ENCODE data around the gene TPI1.

Gene TPI1

DNA sequence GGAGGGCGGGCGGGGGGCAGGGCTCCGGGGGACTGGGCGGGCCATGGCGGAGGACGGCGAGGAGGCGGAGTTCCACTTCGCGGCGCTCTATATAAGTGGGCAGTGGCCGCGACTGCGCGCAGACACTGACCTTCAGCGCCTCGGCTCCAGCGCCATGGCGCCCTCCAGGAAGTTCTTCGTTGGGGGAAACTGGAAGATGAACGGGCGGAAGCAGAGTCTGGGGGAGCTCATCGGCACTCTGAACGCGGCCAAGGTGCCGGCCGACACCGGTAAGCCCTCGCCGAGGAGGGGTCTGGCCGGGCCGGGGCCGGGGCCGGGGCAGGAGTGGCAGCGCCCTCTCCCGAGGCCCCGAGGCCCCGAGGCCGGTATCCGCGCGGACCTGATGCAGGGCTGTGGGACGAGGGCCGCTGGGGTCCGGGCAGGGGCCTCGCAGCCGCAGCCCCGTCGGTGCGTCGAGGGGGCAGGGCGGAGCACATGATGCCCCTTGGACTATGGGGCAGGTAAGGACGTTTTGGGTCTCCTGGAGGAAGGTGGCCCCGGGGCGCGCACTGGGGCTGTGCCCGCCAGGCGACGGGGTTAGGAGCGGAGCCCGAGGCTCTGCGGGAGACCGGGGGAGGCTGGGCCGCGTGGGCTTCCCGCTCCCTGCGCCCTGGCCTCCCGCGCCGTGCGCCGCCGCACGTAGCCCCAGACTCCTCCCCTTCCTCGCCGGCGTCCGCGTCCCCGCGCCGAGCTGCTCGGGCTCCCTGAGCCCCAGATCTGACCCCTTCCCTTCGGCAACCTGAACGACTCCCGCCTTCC lies at the start of gene TPI1:
Gene TPI1, plus strand, starts transcription at position 119 of the 798 bp plus-strand sequence. Its CDS starts 36 bp downstream, at position 155.
- DNase-seq: peak; percentile 67

DNA sequence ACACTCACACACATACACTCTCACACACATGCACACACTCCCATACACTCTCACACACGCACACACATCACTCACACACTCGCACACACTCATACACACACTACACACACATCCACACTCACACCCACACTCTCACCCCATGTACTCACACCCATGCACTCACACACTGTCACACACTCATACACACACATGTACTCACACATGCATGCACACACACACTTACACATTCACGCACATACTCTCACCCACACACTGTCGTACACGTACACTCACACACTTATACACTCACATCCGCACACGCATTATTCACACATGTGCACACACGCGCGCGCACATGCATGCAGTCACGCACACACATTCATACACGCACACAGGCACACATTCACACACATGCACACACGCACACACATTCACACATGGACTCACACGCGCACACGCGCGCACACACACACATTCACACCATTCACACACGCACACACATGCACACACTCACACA lies 49.6 kb upstream of the TPI1 start:
- no peak for DNase-seq

DNA sequence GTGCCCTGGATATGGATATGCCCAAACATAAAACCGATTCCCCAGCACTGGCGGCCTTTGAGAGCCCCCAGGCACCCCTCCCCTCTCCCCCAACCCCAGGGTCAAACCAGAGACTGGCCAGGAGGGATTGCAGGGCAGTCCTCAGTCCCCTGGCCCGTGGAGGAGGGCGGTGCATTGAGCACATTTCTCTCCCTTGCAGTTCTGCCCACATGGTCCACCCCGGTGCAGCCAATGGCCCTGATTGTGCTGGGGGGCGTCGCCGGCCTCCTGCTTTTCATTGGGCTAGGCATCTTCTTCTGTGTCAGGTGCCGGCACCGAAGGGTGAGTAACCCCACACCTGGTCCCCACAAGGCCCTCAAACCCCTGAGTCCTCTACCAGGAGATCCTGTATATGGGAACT lies 49.1 kb upstream of the TPI1 start:
- DNase-seq: no peak

GRCh38 chr12:6818645-6819044 lies 48.7 kb upstream of the TPI1 start:
- DNase-seq: no peak

DNA sequence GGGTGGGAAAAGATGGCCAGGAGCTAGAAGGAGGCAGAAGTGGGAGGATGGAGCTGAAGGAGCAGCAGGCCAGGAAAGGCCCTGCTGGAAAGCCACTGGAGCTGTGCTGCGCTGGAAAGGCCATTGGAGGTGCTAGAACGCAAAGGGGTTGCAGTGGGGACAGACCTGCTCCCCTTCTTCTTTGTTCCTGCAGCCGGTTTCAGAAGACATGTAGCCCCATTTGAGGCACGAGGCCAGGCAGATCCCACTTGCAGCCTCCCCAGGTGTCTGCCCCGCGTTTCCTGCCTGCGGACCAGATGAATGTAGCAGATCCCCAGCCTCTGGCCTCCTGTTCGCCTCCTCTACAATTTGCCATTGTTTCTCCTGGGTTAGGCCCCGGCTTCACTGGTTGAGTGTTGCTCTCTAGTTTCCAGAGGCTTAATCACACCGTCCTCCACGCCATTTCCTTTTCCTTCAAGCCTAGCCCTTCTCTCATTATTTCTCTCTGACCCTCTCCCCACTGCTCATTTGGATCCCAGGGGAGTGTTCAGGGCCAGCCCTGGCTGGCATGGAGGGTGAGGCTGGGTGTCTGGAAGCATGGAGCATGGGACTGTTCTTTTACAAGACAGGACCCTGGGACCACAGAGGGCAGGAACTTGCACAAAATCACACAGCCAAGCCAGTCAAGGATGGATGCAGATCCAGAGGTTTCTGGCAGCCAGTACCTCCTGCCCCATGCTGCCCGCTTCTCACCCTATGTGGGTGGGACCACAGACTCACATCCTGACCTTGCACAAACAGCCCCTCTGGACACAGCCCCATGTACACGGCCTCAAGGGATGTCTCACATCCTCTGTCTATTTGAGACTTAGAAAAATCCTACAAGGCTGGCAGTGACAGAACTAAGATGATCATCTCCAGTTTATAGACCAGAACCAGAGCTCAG lies 48.0 kb upstream of the TPI1 start:
- DNase-seq: no peak

GRCh38 chr12:6820166-6820565 lies 47.2 kb upstream of the TPI1 start:
- DNase-seq: no peak

DNA sequence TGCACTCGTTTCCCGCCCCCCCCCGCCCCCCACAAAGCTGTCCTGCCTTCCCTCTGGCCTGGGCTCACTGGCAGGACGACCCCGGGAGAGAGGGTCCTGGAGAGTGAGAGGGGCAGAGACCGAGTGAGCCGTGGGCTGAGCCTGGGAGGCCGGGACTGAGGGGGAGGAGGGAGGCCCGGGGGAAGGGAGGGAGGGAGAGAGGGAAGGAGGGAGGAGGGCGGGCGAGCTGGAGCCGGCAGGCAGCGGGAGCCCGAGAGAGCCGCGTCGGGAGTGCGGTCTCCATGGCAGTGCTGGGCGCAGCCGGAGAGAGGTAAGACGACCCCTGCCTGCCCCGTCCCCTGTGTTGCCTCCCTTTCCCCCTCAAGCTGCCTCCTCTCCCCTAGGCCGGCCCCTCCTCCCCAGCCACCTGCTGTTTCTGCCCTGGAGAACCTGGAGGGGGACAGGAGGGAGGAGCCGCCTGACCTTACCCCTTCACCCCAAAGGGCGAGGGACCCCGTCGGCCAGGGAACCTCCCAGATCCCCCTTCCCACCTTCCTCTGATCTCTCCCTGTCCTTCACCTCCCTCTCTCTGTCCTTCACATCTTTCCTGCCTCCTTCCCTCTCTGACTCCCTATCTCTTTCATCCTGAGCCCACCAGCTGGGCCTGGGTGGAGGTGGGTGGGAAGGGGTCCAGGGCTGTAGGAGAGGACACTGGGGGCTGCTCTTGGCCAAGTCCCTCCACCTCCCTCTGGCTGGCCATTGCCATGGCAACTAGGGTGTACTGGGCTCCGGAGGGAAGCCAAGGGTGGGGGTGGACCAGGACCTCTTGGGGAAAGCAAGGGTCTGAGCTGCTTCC lies 45.5 kb upstream of the TPI1 start, which contains the start of gene GPR162:
Gene GPR162, plus strand, starts transcription at position 231 of the 835 bp plus-strand sequence. CDS start 2,078 bp downstream, outside the sequence.
- DNase-seq: no peak

DNA sequence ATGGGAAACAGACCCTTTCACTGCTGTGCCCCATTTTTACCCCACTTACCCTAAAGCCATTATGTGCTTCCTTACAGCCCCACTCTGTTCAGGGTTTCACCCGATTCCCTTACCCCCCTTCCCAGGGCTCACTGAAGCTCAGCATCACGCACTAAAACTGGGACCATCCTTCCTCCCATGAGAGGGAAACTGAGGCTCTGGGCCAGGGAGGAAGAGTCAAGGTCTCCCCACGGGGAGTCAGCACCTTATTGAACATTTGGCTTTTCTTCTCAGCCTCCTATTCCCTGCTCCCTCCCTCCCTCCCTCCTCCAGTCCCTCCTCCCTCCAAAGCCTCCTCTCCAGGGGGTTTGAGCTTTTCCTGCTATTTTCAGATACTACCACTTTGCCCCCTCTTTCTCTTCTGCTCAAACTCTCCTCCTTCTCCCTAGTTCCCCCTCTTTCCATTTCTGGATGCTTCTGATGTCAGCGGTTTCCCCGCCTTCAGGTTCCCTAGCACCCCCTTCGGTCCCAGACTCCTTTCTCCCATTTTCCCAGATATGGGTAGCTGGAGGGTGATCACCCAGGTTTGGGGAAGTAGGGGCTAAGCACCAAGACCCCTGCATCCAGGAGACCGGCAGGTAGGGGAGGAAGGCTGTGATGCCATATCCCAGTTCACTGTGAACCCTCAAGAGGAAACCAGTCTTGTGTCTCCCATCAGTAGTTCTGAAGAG lies 44.8 kb upstream of the TPI1 start:
- no peak for DNase-seq

DNA sequence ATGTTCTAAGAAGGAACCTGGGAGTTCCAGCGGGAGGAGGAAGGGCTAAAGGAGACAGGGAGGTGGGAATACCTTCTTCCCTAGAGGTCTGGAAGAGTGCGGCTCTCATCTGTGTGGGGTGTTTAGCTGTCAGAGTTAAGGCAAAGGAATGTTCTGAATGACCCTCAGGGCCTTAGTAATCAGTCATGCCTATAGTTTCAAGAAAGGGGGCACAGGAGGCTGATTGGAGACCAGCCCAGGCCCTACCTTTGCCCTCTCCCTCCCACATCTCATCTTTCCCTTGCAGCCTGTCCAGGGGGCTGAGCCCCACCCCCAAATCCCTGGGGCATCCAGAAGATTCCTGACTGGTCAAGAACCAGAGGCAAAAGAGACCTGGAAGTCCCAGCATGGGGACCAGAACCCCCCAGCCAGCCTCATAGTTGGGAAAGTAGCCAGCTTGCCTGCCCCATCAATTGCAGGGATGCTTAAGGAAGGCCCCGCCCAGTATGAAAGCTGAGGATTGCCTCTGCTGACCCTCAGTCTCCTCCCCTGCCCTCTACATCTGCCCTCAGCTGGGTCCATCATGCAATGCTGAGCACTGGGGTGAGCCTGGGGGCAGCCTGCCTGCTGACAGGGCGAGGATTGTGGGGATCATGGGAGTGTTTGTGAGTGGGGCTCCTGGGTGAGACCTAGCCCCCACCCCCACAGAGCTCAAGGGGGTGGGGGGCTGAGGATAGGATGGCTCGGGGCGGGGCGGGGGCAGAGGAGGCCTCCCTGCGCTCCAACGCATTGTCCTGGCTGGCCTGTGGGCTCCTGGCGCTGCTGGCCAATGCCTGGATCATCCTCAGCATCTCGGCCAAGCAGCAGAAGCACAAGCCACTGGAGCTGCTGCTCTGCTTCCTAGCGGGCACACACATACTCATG lies 43.9 kb upstream of the TPI1 start:
- no peak for DNase-seq

DNA sequence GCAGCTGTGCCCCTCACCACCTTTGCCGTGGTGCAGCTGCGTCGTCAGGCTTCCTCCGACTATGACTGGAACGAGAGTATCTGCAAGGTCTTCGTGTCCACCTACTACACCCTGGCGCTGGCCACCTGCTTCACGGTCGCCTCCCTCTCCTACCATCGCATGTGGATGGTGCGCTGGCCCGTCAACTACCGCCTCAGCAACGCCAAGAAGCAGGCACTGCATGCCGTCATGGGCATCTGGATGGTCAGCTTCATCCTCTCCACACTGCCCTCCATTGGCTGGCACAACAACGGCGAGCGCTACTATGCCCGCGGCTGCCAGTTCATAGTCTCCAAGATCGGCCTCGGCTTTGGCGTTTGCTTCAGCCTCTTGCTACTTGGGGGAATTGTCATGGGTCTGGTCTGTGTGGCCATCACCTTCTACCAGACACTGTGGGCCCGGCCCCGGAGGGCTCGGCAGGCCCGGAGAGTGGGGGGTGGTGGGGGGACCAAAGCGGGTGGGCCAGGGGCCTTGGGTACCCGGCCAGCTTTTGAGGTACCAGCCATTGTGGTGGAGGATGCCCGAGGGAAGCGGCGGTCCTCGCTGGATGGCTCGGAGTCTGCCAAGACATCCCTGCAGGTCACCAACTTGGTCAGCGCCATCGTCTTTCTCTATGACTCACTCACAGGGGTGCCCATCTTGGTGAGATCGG lies 43.1 kb upstream of the TPI1 start:
- DNase-seq: no peak

GRCh38 chr12:6824901-6825381 lies 42.4 kb upstream of the TPI1 start:
- DNase-seq: no peak

DNA sequence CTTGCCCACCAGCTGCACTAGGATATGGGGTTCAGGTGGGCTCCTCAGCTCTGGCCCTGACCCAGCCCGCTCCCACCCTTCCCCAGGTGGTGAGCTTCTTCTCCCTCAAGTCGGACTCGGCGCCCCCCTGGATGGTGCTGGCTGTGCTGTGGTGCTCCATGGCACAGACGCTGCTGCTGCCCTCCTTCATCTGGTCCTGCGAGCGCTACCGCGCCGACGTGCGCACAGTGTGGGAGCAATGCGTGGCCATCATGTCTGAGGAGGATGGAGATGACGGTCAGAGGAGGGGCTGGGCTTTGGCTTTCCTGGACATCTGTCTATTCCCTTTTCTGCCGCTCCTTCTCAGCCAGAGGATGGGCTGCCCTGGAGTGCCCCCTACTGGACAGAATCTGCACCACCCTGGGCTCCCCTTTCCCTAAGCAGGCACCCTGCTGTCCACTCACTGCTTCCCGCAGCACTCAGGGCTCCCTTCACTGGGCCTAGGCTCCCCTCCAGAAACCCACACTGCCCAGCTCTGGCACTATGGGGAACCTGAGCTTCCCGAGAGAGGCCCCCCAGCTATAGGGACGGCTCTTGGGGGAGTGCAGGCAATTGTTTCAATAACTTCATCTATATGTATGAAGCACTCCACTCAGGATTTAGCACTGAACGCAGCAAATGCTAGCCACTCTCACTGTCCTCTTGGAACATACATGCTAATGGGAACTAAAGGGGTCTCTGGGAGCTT lies 41.8 kb upstream of the TPI1 start:
- DNase-seq: peak; percentile 68

GRCh38 chr12:6826125-6826733 lies 41.1 kb upstream of the TPI1 start:
- no peak for DNase-seq

DNA sequence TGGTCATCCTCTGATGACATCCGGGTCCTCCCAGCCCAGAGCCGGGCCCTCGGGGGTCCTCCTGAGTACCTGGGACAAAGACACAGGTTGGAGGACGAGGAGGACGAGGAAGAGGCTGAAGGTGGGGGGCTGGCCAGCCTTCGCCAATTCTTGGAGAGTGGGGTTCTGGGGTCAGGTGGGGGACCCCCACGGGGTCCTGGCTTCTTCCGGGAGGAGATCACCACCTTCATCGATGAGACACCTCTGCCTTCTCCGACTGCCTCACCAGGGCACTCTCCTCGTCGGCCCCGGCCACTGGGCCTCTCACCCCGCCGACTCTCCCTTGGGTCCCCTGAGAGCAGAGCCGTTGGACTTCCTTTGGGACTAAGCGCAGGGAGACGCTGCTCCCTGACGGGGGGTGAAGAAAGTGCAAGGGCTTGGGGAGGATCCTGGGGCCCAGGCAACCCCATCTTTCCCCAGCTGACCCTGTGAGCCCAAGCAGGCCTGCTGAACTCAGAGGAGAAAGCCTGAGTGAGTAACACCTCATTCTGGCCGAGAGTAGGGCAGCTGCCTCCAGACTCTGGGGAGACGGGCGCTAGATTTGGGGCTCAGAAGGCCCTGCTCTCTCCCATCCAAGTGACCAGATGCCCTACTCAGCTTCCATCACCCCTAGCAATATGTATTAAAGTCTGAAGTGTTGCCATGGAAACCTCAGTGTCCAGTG lies 40.4 kb upstream of the TPI1 start:
- no peak for DNase-seq

- DNase-seq: no peak
Observed at GRCh38 chr12:6827437-6827911, 39.9 kb upstream of the TPI1 start.

- DNase-seq: no peak
Observed at GRCh38 chr12:6827982-6828780, 39.1 kb upstream of the TPI1 start, which contains the start of gene P3H3. P3H3 (plus strand) TSS chr12:6828407; CDS start chr12:6828441, 34 bp downstream.

Measured in GOT3 (cell line).